MM.1S (cell line): ENCODE data around the gene YIPF4.
"Not testable (repeated sequence)": the region's sequence is repeated elsewhere in the genome, so short reads cannot be mapped to it uniquely, and the experiment has no call there.

Experiments used
- DNase-seq: peaks from one replicate; pipeline ENCODE4 v3.0.0-alpha.2; 2015
- H2AFZ ChIP-seq: fragments of 300-600 bp; sonication (generic); 2 replicates; pipeline ENCODE4 v1.6.0; 2016; ENCODE audit warnings: antibody characterized with exemption, low read length
- H3F3A ChIP-seq: fragments of 300-600 bp; sonication (generic); 2 replicates; pipeline ENCODE4 v1.6.1; 2016; ENCODE audit warnings: mild to moderate bottlenecking, antibody characterized with exemption, low read length, moderate library complexity, mixed read lengths; ENCODE audit not compliant: insufficient read depth
- H3K27ac ChIP-seq: fragments of 300-600 bp; sonication (generic); 2 replicates; pipeline ENCODE4 v1.5.1; 2016; ENCODE audit warnings: mild to moderate bottlenecking, low read length
- H3K27me3 ChIP-seq: fragments of 300-600 bp; sonication (generic); replicated peaks from 2 replicates; pipeline ENCODE4 v1.6.0; 2016; ENCODE audit warnings: low read length; ENCODE audit not compliant: insufficient read depth
- H3K36me3 ChIP-seq: fragments of 300-600 bp; sonication (generic); replicated peaks from 2 replicates; pipeline ENCODE4 v1.6.1; 2016; ENCODE audit warnings: mild to moderate bottlenecking, low read length, mixed read lengths; ENCODE audit not compliant: insufficient read depth
- H3K4me1 ChIP-seq: fragments of 300-600 bp; sonication (generic); 2 replicates; pipeline ENCODE4 v1.6.1; 2016; ENCODE audit warnings: low read length, mixed read lengths
- H3K4me2 ChIP-seq: fragments of 300-600 bp; sonication (generic); 2 replicates; pipeline ENCODE4 v1.6.0; 2016; ENCODE audit warnings: low read depth, low read length
- H3K4me3 ChIP-seq: fragments of 300-600 bp; sonication (generic); 2 replicates; pipeline ENCODE4 v1.5.1; 2016; ENCODE audit warnings: low read length, mixed read lengths
- H3K79me2 ChIP-seq: fragments of 300-600 bp; sonication (generic); 2 replicates; pipeline ENCODE4 v1.6.1; 2016; ENCODE audit warnings: mixed run types, low read length, mixed read lengths
- H3K9ac ChIP-seq: fragments of 300-600 bp; sonication (generic); 2 replicates; pipeline ENCODE4 v1.6.1; 2016; ENCODE audit warnings: low read length, mixed read lengths
- H3K9me2 ChIP-seq: fragments of 300-600 bp; sonication (generic); replicated peaks from 2 replicates; pipeline ENCODE4 v1.6.1; 2016; ENCODE audit warnings: mild to moderate bottlenecking, low read length, mixed read lengths; ENCODE audit not compliant: insufficient read depth
- H3K9me3 ChIP-seq: fragments of 300-600 bp; sonication (generic); replicated peaks from 2 replicates; pipeline ENCODE4 v1.6.1; 2016; ENCODE audit warnings: mild to moderate bottlenecking, low read length, mixed read lengths; ENCODE audit not compliant: insufficient read depth
- H4K20me1 ChIP-seq: fragments of 300-600 bp; sonication (generic); 2 replicates; pipeline ENCODE4 v1.6.1; 2016; ENCODE audit warnings: mild to moderate bottlenecking, low read length, moderate library complexity, mixed read lengths; ENCODE audit not compliant: insufficient read depth
- EZH2 ChIP-seq: fragments of 300-600 bp; sonication (generic); optimal IDR thresholded peaks from 2 replicates; pipeline ENCODE3; 2017; ENCODE audit warnings: low read depth, mild to moderate bottlenecking, antibody characterized with exemption, low read length, mixed read lengths

Gene YIPF4

DNA sequence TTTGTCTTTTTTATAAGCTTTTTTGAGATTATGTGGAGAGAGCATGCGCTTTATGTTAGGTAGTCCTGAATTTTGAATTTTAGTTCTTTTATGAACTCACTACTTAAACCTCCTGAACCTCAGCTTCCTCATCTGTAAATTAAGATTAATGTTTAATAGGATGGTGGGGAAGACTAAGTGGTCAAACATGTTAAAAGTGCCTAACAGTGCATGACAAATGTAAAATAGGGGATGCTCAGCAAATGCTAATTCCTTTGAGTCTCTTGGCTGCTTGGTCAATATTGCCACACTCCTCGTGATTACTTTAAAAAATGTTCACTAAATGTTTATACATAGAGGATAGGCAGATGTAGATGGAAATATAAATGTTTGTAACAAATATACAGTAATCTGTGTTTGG lies 85.9 kb downstream of the YIPF4 start:
- Histone ChIP-seq H4K20me1 (peaks cover 61% of the 10 kb centered on the region), H3K79me2 (peaks cover 100% of the 10 kb centered on the region), H3K4me2 (no peak overlapping the region), H2AFZ (no peak overlapping the region), H3K9me2 (no peaks in the 10 kb centered on the region), H3K27me3 (no peaks in the 10 kb centered on the region), H3K9me3 (no peaks in the 10 kb centered on the region), H3K27ac (no peak overlapping the region), H3K36me3 (peaks cover 3% of the 10 kb centered on the region; the same call in 1 of the 2 replicates), H3K9ac (no peak overlapping the region), H3F3A (no peaks in the 10 kb centered on the region), H3K4me3 (no peak overlapping the region), H3K4me1 (peaks cover 10% of the 10 kb centered on the region)
- DNase-seq: no peak
- TF ChIP-seq EZH2: no peak

DNA sequence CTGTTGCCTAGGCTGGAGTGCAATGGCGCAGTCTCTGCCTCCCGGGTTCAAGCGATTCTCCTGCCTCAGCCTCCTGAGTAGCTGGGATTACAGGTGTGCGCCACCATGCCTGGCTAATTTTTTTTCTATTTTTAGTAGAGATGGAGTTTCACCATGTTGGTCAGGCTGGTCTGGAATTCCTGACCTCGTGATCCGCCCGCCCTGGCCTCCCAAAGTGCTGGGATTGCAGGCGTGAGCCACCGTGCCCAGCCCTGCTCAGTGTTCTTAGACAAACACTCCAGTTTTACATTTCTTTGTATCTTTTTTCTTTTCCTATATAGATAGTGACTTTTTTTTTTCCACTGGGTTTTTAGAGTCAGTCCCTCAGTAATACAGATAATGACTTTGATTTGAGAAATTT lies 86.6 kb downstream of the YIPF4 start:
- DNase-seq, H2AFZ ChIP-seq, H3K27me3 ChIP-seq, H3K36me3 ChIP-seq, H3K9ac ChIP-seq, H3K4me1 ChIP-seq, H3K4me2 ChIP-seq, H3K9me2 ChIP-seq, H3K27ac ChIP-seq, H3K9me3 ChIP-seq, H3F3A ChIP-seq, H3K4me3 ChIP-seq: not testable (repeated sequence)
- Histone ChIP-seq H4K20me1 (peaks cover 58% of the 10 kb centered on the region), H3K79me2 (peaks cover 100% of the 10 kb centered on the region)

DNA sequence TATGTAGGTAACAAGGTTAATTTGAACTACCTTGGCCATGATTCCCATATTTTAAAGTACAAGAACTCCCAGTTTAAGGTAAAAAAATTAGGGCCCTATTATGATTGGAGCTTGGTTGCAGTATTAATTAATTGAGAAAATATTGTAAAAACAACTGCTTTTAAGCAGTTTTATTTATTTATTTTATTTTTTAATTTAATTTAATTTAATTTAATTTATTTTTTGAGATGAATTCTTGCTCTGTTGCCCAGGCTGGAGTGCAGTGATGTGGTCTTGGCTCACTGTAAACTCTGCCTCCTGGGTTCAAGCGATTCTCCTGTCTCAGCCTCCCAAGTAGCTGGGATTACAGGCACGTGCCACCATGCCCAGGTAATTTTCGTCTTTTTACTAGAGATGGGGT lies 88.0 kb downstream of the YIPF4 start:
- H3K9ac ChIP-seq, H3K27me3 ChIP-seq, H3K4me2 ChIP-seq, H3F3A ChIP-seq, H3K9me3 ChIP-seq, DNase-seq, H3K27ac ChIP-seq, H3K9me2 ChIP-seq, H2AFZ ChIP-seq, H3K4me1 ChIP-seq, H3K36me3 ChIP-seq, H3K4me3 ChIP-seq: not testable (repeated sequence)
- H3K79me2 ChIP-seq: peaks cover 99% of the 10 kb centered on the region
- peaks cover 49% of the 10 kb centered on the region for H4K20me1 ChIP-seq
